Measurements from ENCODE around the gene PLEKHG4B. TPM values are rescaled to one million over a fixed set of nuclear protein-coding genes. Genes with fewer than 3 reads are reported as not detected.

Gene PLEKHG4B
- total and polyA plus RNA-seq, 2 of the 4 experiments (the other 2 are of a cell fraction): 1.1 TPM

DNA sequence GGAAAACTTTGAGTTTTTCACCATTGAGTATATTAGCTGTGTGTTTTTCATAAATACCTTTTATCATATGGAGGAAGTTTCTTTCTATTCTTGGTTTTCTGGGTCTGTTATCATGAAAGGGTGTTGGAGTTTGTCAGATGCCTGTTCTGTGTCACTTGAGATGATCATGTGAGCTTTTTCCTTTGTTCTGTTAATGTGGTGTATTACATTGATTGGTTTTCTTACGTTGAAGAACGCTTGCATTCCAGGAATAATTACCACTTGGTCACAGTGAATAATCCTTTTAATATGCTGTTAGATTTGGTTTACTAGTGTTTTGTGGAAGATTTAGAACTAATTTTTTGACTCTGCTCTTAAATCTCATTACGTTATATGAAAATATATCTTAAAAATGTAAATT lies 7.8 kb downstream of the PLEKHG4B start:
- no CpG with 5 or more reads among the region's 3 CpGs for WGBS, 2 experiments (ENCODE audit: extremely low coverage in 2 of 2, insufficient read length in 1 of 2)

More for the DNA sequence above, 7.8 kb downstream of the PLEKHG4B start:
- Histone ChIP-seq H3K4me2 (ENCODE audit: low read depth, low read length) (no peak overlapping the region), H4K20me1 (ENCODE audit: insufficient read depth, low read length) (no peaks in the 10 kb centered on the region), H3K9me1 (ENCODE audit: insufficient read depth, low read length) (no peaks in the 10 kb centered on the region), H4K8ac (ENCODE audit: low read depth in 2 of 2, low read length in 2 of 2) (no peak overlapping the region), H3K9ac (ENCODE audit: low read depth, low read length) (no peak overlapping the region), H2AK9ac (replicated peaks; ENCODE audit: low read depth, low read length, poor library complexity) (no peak overlapping the region), H3K23ac (ENCODE audit: low read depth, low read length) (no peak overlapping the region), H3K4me3 (ENCODE audit: insufficient read depth, low read depth, low read length) (no peak overlapping the region), H3K27ac (ENCODE audit: insufficient read depth, low read length) (no peak overlapping the region), H2BK5ac (ENCODE audit: low read depth, low read length, poor library complexity, severe bottlenecking) (no peak overlapping the region), H2BK120ac (ENCODE audit: low read depth, low read length) (no peak overlapping the region), H3K14ac (replicated peaks; ENCODE audit: low read depth, low read length) (no peak overlapping the region), H3K18ac (ENCODE audit: low read depth, low read length) (no peak overlapping the region), H3K79me1 (ENCODE audit: low read depth in 1 of 2, low read length in 2 of 2) (no peaks in the 10 kb centered on the region), H2BK20ac (ENCODE audit: low read depth, low read length) (no peak overlapping the region), H3K56ac (ENCODE audit: extremely low read depth, insufficient read depth, low read length) (no peak overlapping the region), H3K4ac (ENCODE audit: low read depth, low read length) (no peak overlapping the region), H2BK15ac (ENCODE audit: low read depth, low read length) (no peak overlapping the region), H4K91ac (ENCODE audit: insufficient read depth, low read depth, low read length) (no peak overlapping the region), H3K4me1 (ENCODE audit: control insufficient read depth, insufficient read depth, low read length) (no peaks in the 10 kb centered on the region), H3K9me3 (ENCODE audit: control insufficient read depth, insufficient read depth, low read length) (no peaks in the 10 kb centered on the region), H4K5ac (ENCODE audit: low read depth, low read length) (no peak overlapping the region), H2AFZ (replicated peaks; ENCODE audit: low read length, poor library complexity) (no peak overlapping the region), H3K27me3 (ENCODE audit: control insufficient read depth, insufficient read depth, low read length) (peaks cover 35% of the 10 kb centered on the region), H3K36me3 (ENCODE audit: control insufficient read depth, insufficient read depth, low read length) (no peaks in the 10 kb centered on the region), H2AK5ac (ENCODE audit: low read depth, low read length) (no peak overlapping the region)
- POLR2A ChIA-PET (ENCODE audit: unreplicated experiment): no interaction called here
- in situ Hi-C loops (cut with MboI; ENCODE audit: low sequenced_read_pairs): no loop called here
- BruUV-seq (replicated peaks): no TSS peak
- dilution Hi-C loops (cut with HindIII; ENCODE audit: low sequenced_read_pairs, unreplicated experiment): no loop called here
- ATAC-seq (ENCODE audit: low read depth) (no peak), DNase-seq (no peak)
- CTCF ChIA-PET: no interaction called here
- TF ChIP-seq RCOR1 (IDR thresholded peaks at IDR 0.05; ENCODE audit: insufficient replicate concordance, low read length) (no peak), CEBPB (IDR thresholded peaks at IDR 0.05; ENCODE audit: low read depth, low read length) (no peak), CHD1 (IDR thresholded peaks at IDR 0.05; ENCODE audit: low read depth, low read length) (no peak), MAFK (IDR thresholded peaks at IDR 0.05; ENCODE audit: low read depth, low read length) (no peak), RFX5 (IDR thresholded peaks at IDR 0.05; ENCODE audit: low read depth, low read length) (no peak), MXI1 (IDR thresholded peaks at IDR 0.05; ENCODE audit: borderline replicate concordance, low read depth, low read length) (no peak), SMC3 (IDR thresholded peaks at IDR 0.05; ENCODE audit: low read depth, low read length) (no peak), NFE2L2 (IDR thresholded peaks at IDR 0.05; ENCODE audit: low read depth, low read length) (no peak)
- TF ChIP-seq, protein P1, sequence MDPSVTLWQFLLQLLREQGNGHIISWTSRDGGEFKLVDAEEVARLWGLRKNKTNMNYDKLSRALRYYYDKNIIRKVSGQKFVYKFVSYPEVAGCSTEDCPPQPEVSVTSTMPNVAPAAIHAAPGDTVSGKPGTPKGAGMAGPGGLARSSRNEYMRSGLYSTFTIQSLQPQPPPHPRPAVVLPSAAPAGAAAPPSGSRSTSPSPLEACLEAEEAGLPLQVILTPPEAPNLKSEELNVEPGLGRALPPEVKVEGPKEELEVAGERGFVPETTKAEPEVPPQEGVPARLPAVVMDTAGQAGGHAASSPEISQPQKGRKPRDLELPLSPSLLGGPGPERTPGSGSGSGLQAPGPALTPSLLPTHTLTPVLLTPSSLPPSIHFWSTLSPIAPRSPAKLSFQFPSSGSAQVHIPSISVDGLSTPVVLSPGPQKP (IDR thresholded peaks at IDR 0.05; ENCODE audit: borderline replicate concordance, low read depth, low read length): no peak
- intact Hi-C loops (cut with micrococcal nuclease): no loop called here

Measured in IMR-90 (cell line).